Measurements from ENCODE around the gene CREB3L1.

CREB3L1 gene

GRCh38 chr11:46326813-46327416 lies 49.5 kb downstream of the CREB3L1 start:
- Mint-ChIP-seq H3K4me3 (no peak overlapping the region), H3K27me3 (peaks cover 43% of the 10 kb centered on the region), H3K36me3 (ENCODE audit: low read depth) (no peaks in the 10 kb centered on the region), H3K27ac (no peak overlapping the region), H3K4me1 (ENCODE audit: low read depth) (peaks cover 50% of the 10 kb centered on the region), H3K9me3 (no peaks in the 10 kb centered on the region)
- intact Hi-C loops (cut with micrococcal nuclease): no loop called here

- H3K4me3 Mint-ChIP-seq: no peak overlapping the region
Observed at GRCh38 chr11:46327829-46328228, 50.4 kb downstream of the CREB3L1 start.

GRCh38 chr11:46330154-46330553 lies 52.7 kb downstream of the CREB3L1 start:
- intact Hi-C loops (cut with micrococcal nuclease): no loop called here
- H3K4me1 Mint-ChIP-seq (ENCODE audit: low read depth): peaks cover 66% of the 10 kb centered on the region
- H3K27ac Mint-ChIP-seq: peak overlapping the region; percentile 65
- H3K27me3 Mint-ChIP-seq: peaks cover 72% of the 10 kb centered on the region
- no peak overlapping the region for H3K4me3 Mint-ChIP-seq
- no peaks in the 10 kb centered on the region for H3K36me3 Mint-ChIP-seq (ENCODE audit: low read depth)
- no peaks in the 10 kb centered on the region for H3K9me3 Mint-ChIP-seq

More at GRCh38 chr11:46327829-46328228, 50.4 kb downstream of the CREB3L1 start:
- Mint-ChIP-seq H3K36me3 (ENCODE audit: low read depth) (no peaks in the 10 kb centered on the region), H3K27me3 (peaks cover 50% of the 10 kb centered on the region), H3K4me1 (ENCODE audit: low read depth) (peaks cover 54% of the 10 kb centered on the region), H3K9me3 (no peaks in the 10 kb centered on the region), H3K27ac (no peak overlapping the region)
- intact Hi-C loops (cut with micrococcal nuclease): no loop called here

GRCh38 chr11:46330563-46331281 lies 53.3 kb downstream of the CREB3L1 start:
- Mint-ChIP-seq H3K27me3 (peaks cover 74% of the 10 kb centered on the region), H3K36me3 (ENCODE audit: low read depth) (no peaks in the 10 kb centered on the region), H3K27ac (peak overlapping the region; percentile 65), H3K4me3 (no peak overlapping the region), H3K4me1 (ENCODE audit: low read depth) (peaks cover 72% of the 10 kb centered on the region), H3K9me3 (no peaks in the 10 kb centered on the region)
- intact Hi-C loops (cut with micrococcal nuclease): no loop called here

- intact Hi-C loops (cut with micrococcal nuclease): no loop called here
- H3K27ac Mint-ChIP-seq: peak overlapping the region; percentile 65
- peak overlapping the region; percentile 0 for H3K4me3 Mint-ChIP-seq
- no peaks in the 10 kb centered on the region for H3K9me3 Mint-ChIP-seq
- peaks cover 74% of the 10 kb centered on the region for H3K27me3 Mint-ChIP-seq
- no peaks in the 10 kb centered on the region for H3K36me3 Mint-ChIP-seq (ENCODE audit: low read depth)
- peaks cover 72% of the 10 kb centered on the region for H3K4me1 Mint-ChIP-seq (ENCODE audit: low read depth)
Observed at GRCh38 chr11:46331282-46331984, 54.0 kb downstream of the CREB3L1 start.

- peaks cover 73% of the 10 kb centered on the region for H3K4me1 Mint-ChIP-seq (ENCODE audit: low read depth)
- peak overlapping the region; percentile 32 for H3K27ac Mint-ChIP-seq
- peak overlapping the region; percentile 63 for H3K4me3 Mint-ChIP-seq
- H3K36me3 Mint-ChIP-seq (ENCODE audit: low read depth): no peaks in the 10 kb centered on the region
- H3K27me3 Mint-ChIP-seq: peaks cover 69% of the 10 kb centered on the region
- intact Hi-C loops (cut with micrococcal nuclease): no loop called here
- H3K9me3 Mint-ChIP-seq: no peaks in the 10 kb centered on the region
Observed at GRCh38 chr11:46332093-46332567, 54.7 kb downstream of the CREB3L1 start.

- intact Hi-C loops (cut with micrococcal nuclease): no loop called here
- Mint-ChIP-seq H3K27me3 (peaks cover 67% of the 10 kb centered on the region), H3K4me1 (ENCODE audit: low read depth) (peaks cover 79% of the 10 kb centered on the region), H3K9me3 (no peaks in the 10 kb centered on the region), H3K4me3 (peak overlapping the region; percentile 66), H3K27ac (peak overlapping the region; percentile 32), H3K36me3 (ENCODE audit: low read depth) (no peaks in the 10 kb centered on the region)
Observed at GRCh38 chr11:46332568-46333393, 55.3 kb downstream of the CREB3L1 start.

- intact Hi-C loops (cut with micrococcal nuclease): no loop called here
- H3K27ac Mint-ChIP-seq: peak overlapping the region; percentile 32
- peaks cover 63% of the 10 kb centered on the region for H3K27me3 Mint-ChIP-seq
- peaks cover 86% of the 10 kb centered on the region for H3K4me1 Mint-ChIP-seq (ENCODE audit: low read depth)
- peak overlapping the region; percentile 66 for H3K4me3 Mint-ChIP-seq
- no peaks in the 10 kb centered on the region for H3K36me3 Mint-ChIP-seq (ENCODE audit: low read depth)
- no peaks in the 10 kb centered on the region for H3K9me3 Mint-ChIP-seq
Observed at GRCh38 chr11:46333394-46333947, 56.0 kb downstream of the CREB3L1 start.

- H3K4me3 Mint-ChIP-seq: no peak overlapping the region
- peak overlapping the region; percentile 27 for H3K27ac Mint-ChIP-seq
- H3K9me3 Mint-ChIP-seq: no peaks in the 10 kb centered on the region
- H3K27me3 Mint-ChIP-seq: peaks cover 62% of the 10 kb centered on the region
- H3K4me1 Mint-ChIP-seq (ENCODE audit: low read depth): peaks cover 93% of the 10 kb centered on the region
- H3K36me3 Mint-ChIP-seq (ENCODE audit: low read depth): no peaks in the 10 kb centered on the region
- intact Hi-C loops (cut with micrococcal nuclease): no loop called here
Observed at GRCh38 chr11:46334211-46334610, 56.7 kb downstream of the CREB3L1 start.

GRCh38 chr11:46335271-46335670 lies 57.8 kb downstream of the CREB3L1 start:
- H3K27me3 Mint-ChIP-seq: peaks cover 51% of the 10 kb centered on the region
- no peaks in the 10 kb centered on the region for H3K36me3 Mint-ChIP-seq (ENCODE audit: low read depth)
- peaks cover 94% of the 10 kb centered on the region for H3K4me1 Mint-ChIP-seq (ENCODE audit: low read depth)
- intact Hi-C loops (cut with micrococcal nuclease): no loop called here
- no peaks in the 10 kb centered on the region for H3K9me3 Mint-ChIP-seq
- peak overlapping the region; percentile 39 for H3K27ac Mint-ChIP-seq
- H3K4me3 Mint-ChIP-seq: no peak overlapping the region

GRCh38 chr11:46335890-46336562 lies 58.6 kb downstream of the CREB3L1 start:
- Mint-ChIP-seq H3K9me3 (no peaks in the 10 kb centered on the region), H3K4me1 (ENCODE audit: low read depth) (peaks cover 92% of the 10 kb centered on the region), H3K36me3 (ENCODE audit: low read depth) (no peaks in the 10 kb centered on the region), H3K27ac (peak overlapping the region; percentile 39), H3K4me3 (peak overlapping the region; percentile 6), H3K27me3 (peaks cover 47% of the 10 kb centered on the region)
- intact Hi-C loops (cut with micrococcal nuclease): no loop called here

- intact Hi-C loops (cut with micrococcal nuclease): no loop called here
- no peaks in the 10 kb centered on the region for H3K9me3 Mint-ChIP-seq
- peaks cover 92% of the 10 kb centered on the region for H3K4me1 Mint-ChIP-seq (ENCODE audit: low read depth)
Observed at GRCh38 chr11:46336563-46337180, 59.2 kb downstream of the CREB3L1 start.

More at GRCh38 chr11:46336563-46337180, 59.2 kb downstream of the CREB3L1 start:
- Mint-ChIP-seq H3K27me3 (peaks cover 41% of the 10 kb centered on the region), H3K36me3 (ENCODE audit: low read depth) (no peaks in the 10 kb centered on the region), H3K27ac (no peak overlapping the region), H3K4me3 (peak overlapping the region; percentile 20)
